ENCODE data around the gene STRIP2.

DNA sequence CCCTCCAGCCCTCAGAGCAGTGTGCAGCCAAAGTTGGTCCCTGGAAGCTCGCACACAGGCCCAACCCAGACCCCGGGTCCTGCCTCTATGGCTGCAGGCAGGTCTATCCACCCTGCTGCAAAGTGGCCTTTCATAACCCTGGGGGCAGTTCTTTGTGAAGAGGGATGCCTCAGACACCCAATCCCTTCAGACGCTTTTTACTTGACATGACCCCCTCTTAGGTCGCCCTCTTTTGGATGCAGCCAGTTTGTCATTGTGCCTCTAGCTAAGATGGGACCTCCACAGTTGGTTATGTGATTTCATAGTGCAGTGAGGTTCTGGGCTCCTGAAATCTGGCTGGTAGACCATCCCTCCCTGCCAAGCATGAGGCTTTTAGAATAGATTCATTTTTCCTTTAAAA lies 95.4 kb downstream of the STRIP2 start:
- TF ChIP-seq EZH2phosphoT487 (IDR thresholded peaks at IDR 0.05; ENCODE audit: borderline replicate concordance, low read length) = no peak
- TF ChIP-seq, protein P1, sequence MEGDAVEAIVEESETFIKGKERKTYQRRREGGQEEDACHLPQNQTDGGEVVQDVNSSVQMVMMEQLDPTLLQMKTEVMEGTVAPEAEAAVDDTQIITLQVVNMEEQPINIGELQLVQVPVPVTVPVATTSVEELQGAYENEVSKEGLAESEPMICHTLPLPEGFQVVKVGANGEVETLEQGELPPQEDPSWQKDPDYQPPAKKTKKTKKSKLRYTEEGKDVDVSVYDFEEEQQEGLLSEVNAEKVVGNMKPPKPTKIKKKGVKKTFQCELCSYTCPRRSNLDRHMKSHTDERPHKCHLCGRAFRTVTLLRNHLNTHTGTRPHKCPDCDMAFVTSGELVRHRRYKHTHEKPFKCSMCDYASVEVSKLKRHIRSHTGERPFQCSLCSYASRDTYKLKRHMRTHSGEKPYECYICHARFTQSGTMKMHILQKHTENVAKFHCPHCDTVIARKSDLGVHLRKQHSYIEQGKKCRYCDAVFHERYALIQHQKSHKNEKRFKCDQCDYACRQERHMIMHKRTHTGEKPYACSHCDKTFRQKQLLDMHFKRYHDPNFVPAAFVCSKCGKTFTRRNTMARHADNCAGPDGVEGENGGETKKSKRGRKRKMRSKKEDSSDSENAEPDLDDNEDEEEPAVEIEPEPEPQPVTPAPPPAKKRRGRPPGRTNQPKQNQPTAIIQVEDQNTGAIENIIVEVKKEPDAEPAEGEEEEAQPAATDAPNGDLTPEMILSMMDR (IDR thresholded peaks at IDR 0.05; ENCODE audit: low read depth, low read length, poor library complexity, severe bottlenecking) = no peak
